Mucosa of descending colon (tissue), 3 donors: ENCODE results near the gene CAMSAP3. TPM values are rescaled to one million over a fixed set of nuclear protein-coding genes. Genes with fewer than 3 reads are reported as not detected.

Source experiments
- ATAC-seq: fragments of 200-7000 bp; cut with Tn5 transposase; one replicate; pipeline ENCODE4 v1.9.1; 2020; ENCODE audit warnings: mild to moderate bottlenecking, moderate library complexity
- DNase-seq, 3 donors: peaks; one replicate each; pipeline ENCODE4 v3.0.0-alpha.2; 2020
- H3K36me3 ChIP-seq: fragments of 200-600 bp; one replicate; pipeline ENCODE4 v1.8.0; 2021; ENCODE audit warnings: low read depth, mild to moderate bottlenecking
- H3K4me1 ChIP-seq: fragments of 200-600 bp; one replicate; pipeline ENCODE4 v1.8.0; 2021; ENCODE audit warnings: low read depth, mild to moderate bottlenecking
- H3K4me3 ChIP-seq: fragments of 200-600 bp; one replicate; pipeline ENCODE4 v1.8.0; 2021; ENCODE audit warnings: mild to moderate bottlenecking
- H3K9me3 ChIP-seq: fragments of 200-600 bp; one replicate; pipeline ENCODE4 v1.8.0; 2021; ENCODE audit warnings: mild to moderate bottlenecking
- CTCF ChIP-seq: fragments of 200-600 bp; IDR thresholded peaks from one replicate; pipeline ENCODE4 v1.8.0; 2022; ENCODE audit warnings: antibody characterized with exemption, mild to moderate bottlenecking
- intact Hi-C, 2 donors: fragments of 100-400 bp; cut with DNase I in 1 of 2; cut with micrococcal nuclease in 1 of 2; formaldehyde crosslinking; loops; one replicate each; pipeline versions ENCODE4 v1.11.0 to v1.11.1; 2022; cut with DNase I, micrococcal nuclease
- total RNA-seq, 3 donors: library from RNA; stranded (reverse); fragmentation: NEBNext Ultra II Directional in 2 of 3; extraction: Animal tissue kit (Norgen Biotek cat#: 25700) in 2 of 3; gene quantifications; one replicate each; pipeline versions ENCODE4 v1.2.1 to v1.2.4, GENCODE V29; 2021 to 2023
- donor health status: DM: no; HTN: no; CAD: no; lungs with moderate emphysema.
- donor health status: DM: no; HTN: no; CAD: no.
- donor health status: DM: no; HTN: yes; CAD: no.

Gene CAMSAP3
- total RNA-seq, 3 donors from 2014 or later: 25.3 to 60.5 (median 41.2) TPM

- DNase-seq: no peak
- intact Hi-C loops: no loop called here
Measured at GRCh38 chr19:7578127-7578526, 17.5 kb upstream of the CAMSAP3 start.

GRCh38 chr19:7579182-7579581, 16.5 kb upstream of the CAMSAP3 start:
- ATAC-seq: no peak

More at GRCh38 chr19:7578127-7578526, 17.5 kb upstream of the CAMSAP3 start:
- Histone ChIP-seq H3K4me1 (no peaks in the 10 kb centered on the region), H3K9me3 (no peaks in the 10 kb centered on the region), H3K4me3 (no peak overlapping the region), H3K36me3 (no peaks in the 10 kb centered on the region)
- no peak for ATAC-seq
- no peak for TF ChIP-seq CTCF

GRCh38 chr19:7582446-7582845, 13.2 kb upstream of the CAMSAP3 start:
- DNase-seq: no peak
- H3K4me3 ChIP-seq: no peak overlapping the region
- no peaks in the 10 kb centered on the region for H3K4me1 ChIP-seq
- no peak for TF ChIP-seq CTCF
- intact Hi-C loops: no loop called here
- no peak for ATAC-seq
- H3K9me3 ChIP-seq: no peaks in the 10 kb centered on the region
- no peaks in the 10 kb centered on the region for H3K36me3 ChIP-seq

More at GRCh38 chr19:7579182-7579581, 16.5 kb upstream of the CAMSAP3 start:
- TF ChIP-seq CTCF: no peak
- no peaks in the 10 kb centered on the region for H3K36me3 ChIP-seq
- intact Hi-C loops: no loop called here
- H3K9me3 ChIP-seq: no peaks in the 10 kb centered on the region
- H3K4me1 ChIP-seq: no peaks in the 10 kb centered on the region
- DNase-seq: no peak
- no peak overlapping the region for H3K4me3 ChIP-seq

- ATAC-seq (no peak), DNase-seq (no peak)
- Histone ChIP-seq H3K4me3 (no peak overlapping the region), H3K4me1 (no peaks in the 10 kb centered on the region), H3K36me3 (no peaks in the 10 kb centered on the region), H3K9me3 (no peaks in the 10 kb centered on the region)
- TF ChIP-seq CTCF: no peak
- intact Hi-C loops: no loop called here
Measured at GRCh38 chr19:7589822-7590221, 5.8 kb upstream of the CAMSAP3 start.

GRCh38 chr19:7590256-7590655, 5.4 kb upstream of the CAMSAP3 start:
- Histone ChIP-seq H3K9me3 (no peaks in the 10 kb centered on the region), H3K4me1 (no peaks in the 10 kb centered on the region), H3K36me3 (no peaks in the 10 kb centered on the region), H3K4me3 (no peak overlapping the region)
- DNase-seq (peak in 2 of 3 donors; percentile 64 to 72), ATAC-seq (peak; percentile 48)
- TF ChIP-seq CTCF: no peak
- intact Hi-C loops: no loop called here
